Stimulated activated CD4-positive, alpha-beta T cell treated with anti-CD3 and anti-CD28 coated beads, TNF-alpha, amount 100 ng/mL, for 1 hour (primary cell): ENCODE results near the gene SPATA31A7.
"Not testable (repeated sequence)": the region's sequence is repeated elsewhere in the genome, so short reads cannot be mapped to it uniquely, and the experiment has no call there.

ENCODE experiments used
- DNase-seq, 3 donors: peaks; one replicate each; pipeline ENCODE4 v3.0.0-alpha.2; 2020; ENCODE audit warnings: low read depth in 3 of 3, low spot score in 1 of 3

The SPATA31A7 gene

GRCh38 chr9:61189736-61190135 lies at the start of gene SPATA31A7:
Gene SPATA31A7, plus strand, starts transcription at chr9:61190036. Its CDS starts 29 bp downstream, at chr9:61190065.
- DNase-seq = not testable (repeated sequence)

- not testable (repeated sequence) for DNase-seq
These were observed 36.6 kb downstream of the SPATA31A7 start for GRCh38 chr9:61226438-61226837.
